Umbilical cord (tissue), 2 donors: Measurements from ENCODE around the gene CPB1. TPM values are rescaled to one million over a fixed set of nuclear protein-coding genes. Genes with fewer than 3 reads are reported as not detected.

Experiments used
- DNase-seq: peaks from one replicate; pipeline ENCODE4 v3.0.0-alpha.2; 2015; ENCODE audit warnings: low spot score
- total RNA-seq: library from RNA; depleted of rRNA; stranded (reverse); fragments of >200 nt; gene quantifications from one replicate; pipeline ENCODE4 v1.2.3, GENCODE V29; 2014; ENCODE audit warnings: low replicate concordance; ENCODE audit not compliant: insufficient read depth

Gene CPB1
- total RNA-seq, 1 donor from 2014 or later = 4.6 TPM

DNA sequence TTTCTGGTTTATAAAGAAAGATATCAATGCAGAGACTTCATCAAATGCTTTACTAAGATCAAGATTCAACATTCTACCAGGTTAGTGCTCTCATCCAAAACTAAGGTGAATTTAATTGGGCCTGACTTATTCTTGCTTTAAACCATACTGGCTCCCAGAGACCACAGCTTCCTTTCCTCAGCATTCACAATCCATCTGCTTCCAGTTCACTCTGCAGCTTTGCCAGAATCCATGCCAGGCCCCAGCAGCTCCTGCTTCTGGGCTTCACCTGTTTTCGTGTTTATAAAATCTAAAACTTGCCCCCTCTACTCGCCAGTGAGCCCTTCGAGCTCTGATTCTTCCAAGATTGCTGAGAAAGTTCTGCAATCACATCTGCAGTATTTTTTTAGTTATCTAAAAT is 2.3 kb downstream of the CPB1 start:
- no peak for DNase-seq

DNA sequence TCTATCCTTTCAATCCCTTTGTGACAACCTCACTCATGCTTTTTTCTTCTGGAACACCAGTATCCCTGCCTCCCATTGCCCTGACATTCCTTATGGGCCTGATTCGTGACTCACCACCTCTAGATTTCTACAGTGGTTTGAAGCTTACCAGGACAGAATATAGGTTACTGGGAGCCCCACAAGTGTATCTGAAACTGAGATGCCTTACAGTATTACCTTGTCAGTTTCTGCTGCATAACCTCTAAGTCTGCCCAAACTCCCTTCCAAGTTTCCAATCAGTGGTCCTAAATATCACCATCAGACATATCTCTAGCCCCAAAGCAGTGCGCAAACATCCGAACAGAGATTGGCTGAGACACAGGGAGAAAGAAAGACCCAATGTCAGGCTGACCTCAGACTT is 5.6 kb downstream of the CPB1 start:
- DNase-seq = no peak

DNA sequence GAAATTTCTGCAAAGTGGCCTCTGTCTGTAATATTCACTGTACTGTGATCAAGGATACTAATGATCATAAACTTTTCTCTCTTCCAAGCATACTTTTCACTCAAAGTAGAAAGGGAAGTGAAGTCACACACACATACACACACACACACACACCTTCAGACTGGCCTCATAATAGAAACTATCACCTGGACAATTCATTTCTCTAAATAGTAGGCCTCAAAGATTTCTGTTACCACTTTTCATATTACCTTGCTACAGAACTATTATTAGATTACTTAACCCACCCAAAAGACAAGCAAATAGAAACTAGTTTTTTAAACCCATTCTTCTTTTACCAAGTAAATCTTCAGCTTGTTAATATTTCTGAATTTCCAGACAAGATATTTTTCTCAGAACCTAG is 12.2 kb downstream of the CPB1 start:
- no peak for DNase-seq

DNA sequence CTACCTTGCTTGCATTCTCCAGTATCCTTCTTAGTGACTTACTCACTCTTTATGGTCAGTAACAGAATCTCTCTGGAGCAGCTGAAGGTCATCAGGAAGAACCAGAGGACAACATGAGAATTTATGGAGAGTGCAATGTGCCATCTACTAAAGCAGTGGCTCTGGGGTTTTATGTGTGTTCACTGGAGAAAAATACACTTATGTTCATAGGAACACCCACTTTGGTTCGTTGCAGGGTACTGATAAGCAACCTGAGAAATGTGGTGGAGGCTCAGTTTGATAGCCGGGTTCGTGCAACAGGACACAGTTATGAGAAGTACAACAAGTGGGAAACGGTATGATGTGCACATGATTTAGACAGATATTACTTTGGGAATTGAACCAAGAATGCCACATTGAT is 12.8 kb downstream of the CPB1 start:
- DNase-seq = no peak

DNA sequence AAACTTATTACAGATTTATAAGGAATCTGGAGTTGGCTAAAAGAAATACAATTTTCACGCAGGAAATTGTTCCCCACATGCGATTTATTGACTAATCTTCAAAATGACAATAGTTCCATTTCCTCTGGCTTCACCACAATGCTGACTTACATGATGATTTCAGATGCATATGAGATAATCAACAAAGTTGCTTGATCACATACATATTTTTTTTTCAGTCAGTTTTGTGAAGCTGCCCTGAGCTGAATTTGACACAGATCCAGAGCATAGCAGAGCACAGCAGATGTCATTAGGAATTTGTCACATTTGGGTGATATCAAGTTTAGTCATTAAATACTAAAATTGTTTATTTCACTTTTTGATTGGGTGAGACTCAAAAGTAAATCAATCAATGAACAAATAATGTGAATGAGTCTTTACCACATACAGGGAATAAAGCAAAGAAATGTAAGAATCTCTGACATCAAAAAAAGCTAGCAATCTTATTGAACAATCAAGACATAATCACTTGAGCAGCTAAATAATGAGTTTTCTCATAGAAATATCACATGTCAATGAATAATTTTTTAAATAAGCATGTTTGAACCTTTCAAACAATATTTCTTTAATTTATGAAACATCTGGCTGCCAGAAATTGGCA is 18.3 kb downstream of the CPB1 start:
- DNase-seq = no peak

DNA sequence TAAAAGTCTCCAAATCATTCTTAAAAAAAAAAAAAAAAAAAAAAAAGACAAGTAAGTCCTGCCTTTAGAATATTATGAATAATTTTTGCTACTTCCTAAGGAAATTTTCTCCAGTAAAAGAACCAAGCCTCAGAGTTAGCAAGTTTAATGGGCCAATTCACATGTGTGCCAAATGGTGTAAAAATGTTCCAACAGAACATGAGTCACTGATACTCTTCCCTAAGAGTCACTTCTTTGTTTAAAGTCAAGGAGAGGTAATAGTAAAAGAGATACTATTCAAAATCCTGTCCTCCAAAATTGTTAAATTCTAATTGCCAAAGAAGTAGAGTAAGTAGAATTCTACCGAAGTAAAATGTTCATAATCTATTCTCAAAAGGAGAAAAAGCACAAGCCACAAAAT is 19.7 kb downstream of the CPB1 start:
- no peak for DNase-seq

DNA sequence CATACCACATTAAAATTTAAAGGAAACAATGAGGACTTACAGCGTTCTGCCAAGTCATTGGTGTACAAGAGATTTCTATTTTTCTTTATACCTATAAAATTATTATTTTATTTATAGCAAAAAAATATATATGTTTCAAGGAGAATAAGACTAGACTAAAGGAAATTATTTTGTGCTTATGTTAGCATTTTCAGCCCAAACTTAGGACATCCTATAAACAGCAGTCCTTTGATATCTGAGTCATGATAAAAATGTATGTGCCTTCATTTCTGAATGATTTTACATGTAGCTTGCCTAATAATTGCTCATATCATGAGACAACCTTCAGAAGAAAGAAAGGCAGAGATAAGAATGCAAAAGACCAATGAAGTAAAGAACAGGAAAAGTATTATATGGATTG is 20.8 kb downstream of the CPB1 start:
- DNase-seq = no peak

DNA sequence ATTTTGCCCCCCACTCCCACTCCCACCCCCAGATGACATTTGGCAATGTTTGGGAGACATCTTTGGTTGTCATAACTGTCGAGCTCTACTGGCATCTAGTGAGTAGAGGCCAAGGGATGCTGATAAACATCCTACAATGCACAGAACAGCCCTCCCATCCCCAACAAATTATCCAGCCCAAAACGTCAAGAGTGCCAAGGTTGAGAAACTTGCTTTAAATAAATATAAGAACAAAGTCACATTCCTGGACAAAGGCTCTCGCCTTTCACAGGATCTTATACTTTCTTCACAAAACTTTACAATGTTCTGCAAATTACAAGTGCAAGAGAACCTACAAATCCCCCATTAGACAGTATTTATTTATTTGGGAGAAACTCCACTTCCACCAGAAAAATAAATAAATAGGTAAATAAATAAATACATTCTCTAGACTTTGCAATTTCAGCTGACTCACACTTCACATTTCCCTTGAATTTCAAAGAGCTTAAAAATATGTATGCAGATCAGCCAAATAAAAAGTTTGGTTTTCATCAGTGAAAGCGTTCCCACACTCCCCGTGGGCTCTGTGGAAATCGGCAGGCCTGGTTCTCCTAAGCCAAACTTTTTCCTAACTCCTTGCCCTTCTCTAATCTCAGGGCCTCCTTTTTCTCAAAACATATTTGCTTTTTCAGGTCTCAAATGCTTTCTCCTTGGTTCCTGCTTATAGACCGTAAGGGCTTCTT is 24.8 kb downstream of the CPB1 start:
- peak; percentile 20 for DNase-seq

DNA sequence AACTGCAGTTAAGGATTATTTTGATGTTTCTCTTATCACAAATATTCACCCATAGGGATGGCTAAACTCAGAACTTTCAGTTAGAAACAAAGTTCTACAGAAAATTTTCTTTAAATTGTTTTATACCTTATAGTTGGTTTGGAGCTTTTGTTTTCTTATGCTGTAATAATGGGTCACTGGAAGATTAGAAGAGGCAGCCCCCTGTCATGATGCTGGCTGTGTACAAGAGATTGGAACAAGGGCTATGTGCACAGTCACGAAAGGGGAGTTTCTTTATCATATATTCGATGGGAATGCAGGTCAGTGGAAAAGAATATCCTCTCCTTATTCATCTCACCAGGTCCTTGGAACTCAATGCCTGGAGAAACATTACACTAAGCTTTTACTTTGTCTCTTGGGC is 25.5 kb downstream of the CPB1 start:
- DNase-seq = no peak

DNA sequence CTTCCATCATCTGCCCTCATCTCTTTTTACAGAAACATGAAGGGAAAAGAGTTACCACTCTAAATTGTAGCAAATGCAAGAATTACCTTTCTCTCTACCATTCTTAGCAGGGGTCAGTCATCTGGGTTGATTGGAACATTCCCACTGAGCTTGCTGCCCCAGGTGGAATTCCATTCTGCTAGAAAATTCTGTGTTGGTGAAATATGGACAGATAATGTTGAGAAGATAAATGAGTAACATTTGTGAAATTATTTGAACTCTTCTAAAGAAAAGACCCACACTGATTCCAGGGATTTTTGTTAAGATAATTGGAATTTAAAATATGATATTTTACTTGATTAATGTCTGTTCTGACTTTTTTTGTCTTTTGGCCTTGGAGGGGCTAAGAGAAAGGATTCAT is 26.4 kb downstream of the CPB1 start:
- DNase-seq = no peak

DNA sequence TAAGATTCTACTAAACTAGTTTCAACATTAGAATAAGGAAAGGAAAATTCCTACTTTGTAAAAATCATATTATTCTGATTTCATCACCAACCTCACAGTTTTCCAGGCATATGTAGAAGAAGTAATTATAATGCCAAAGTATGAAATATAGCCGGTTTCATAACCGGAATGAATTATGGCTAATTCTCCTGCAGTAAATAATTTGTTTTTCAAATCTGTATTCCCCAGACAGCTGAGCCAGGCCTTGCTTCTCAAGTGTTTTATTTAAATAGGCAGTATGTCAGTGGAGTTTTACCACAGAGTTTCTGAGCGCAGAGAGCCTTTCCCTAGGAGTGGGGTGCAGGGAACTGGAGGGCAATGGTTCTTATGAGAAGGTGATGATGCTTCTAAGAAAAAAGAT is 28.8 kb downstream of the CPB1 start:
- no peak for DNase-seq

DNA sequence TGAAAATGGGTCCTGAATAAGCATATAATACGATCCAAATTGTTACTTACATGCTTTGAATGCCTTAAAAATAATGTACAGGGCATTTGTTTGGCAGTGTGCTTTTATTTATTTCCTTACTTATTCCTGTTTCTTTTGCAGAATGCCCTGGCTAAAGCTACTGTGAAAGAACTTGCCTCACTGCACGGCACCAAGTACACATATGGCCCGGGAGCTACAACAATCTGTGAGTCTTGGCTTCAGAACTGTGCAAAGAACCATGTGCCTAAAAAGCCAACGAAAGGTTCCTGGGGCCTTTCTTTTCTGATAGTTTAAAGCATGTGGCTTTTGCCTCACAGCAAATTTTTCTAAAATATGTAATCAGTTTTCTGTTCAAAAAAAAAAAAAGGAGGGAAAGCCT is 29.7 kb downstream of the CPB1 start:
- DNase-seq = no peak

DNA sequence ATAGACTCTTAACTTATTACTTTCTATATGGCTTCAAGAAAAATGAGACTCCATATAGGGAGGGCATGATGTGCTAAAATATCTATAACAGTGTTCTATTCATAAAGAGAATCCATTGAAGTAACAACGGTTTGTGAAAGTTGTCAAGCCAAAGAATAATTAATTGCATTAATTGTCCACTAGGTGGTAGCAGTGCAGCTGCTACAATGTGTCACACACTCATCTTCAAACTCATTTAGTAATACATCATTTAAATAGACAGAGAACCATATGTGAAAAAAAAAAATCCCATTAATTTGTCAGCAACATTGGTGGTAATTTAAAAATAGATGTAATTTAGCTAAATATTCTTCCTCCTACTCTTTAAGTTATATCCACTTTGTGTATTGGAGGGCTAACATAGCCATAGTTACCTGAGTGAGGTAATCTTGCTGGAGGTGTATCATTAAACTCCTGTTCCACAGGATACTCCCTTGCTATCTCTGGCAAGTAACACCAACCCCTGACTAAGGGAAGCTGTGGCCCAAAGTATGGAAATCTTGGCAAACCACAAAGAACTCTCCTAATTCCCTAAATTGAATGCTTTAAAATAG is 33.8 kb downstream of the CPB1 start:
- DNase-seq = peak; percentile 27

DNA sequence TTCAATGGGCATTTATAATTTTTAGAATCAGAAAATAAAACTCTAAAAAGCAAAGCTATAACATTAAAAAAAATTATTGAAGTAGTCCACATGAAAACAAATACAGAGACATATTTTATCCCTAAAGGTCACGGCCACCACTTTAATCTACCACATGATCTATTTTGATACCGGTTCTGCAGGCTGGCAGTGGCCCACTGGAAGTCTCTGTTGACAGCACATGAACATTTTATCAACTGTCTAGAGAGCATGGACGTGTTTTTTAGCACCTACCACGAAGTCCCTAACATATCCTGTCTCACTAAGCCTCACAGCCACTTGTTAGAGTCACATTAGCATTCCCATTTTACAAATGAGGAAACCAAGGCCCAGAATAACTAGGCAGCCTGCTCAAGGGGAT is 35.7 kb downstream of the CPB1 start:
- no peak for DNase-seq

DNA sequence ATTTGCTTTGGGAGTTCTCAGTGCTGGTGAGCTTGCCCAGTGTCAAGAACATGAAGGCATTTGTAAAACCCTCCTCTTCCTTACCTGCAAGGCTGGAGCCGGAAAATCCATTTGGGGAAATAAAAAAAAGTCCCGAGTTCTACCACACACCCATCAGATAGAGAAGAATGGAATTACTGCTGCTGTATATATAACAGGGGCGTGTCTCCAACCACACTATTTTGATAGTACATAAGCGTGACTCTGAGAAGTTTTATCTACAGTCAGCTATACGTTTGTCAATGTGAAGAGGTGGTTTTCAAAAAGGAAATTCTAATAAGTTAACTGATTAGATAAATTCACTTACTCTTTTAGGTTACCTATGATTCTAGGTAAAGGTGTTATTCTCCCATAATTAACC is 36.2 kb downstream of the CPB1 start:
- DNase-seq = no peak

DNA sequence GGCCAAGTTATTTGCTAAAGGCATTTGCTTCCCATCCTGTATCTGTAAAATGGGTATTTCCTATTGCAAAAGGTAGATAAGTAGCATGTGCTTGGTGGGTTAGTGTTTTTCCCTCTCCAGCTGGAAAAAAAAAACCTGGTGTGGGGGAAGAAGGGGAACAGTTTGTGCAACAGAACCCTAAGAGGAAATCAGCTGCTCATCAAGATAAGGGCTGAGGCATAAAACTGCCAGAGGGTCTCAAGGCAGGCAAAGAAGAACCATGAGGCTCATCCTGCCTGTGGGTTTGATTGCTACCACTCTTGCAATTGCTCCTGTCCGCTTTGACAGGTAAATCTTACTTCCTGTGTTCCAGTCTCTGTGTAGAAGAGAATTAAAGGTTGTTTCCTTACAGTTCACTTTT is 37.4 kb downstream of the CPB1 start, which contains the start of gene CPA3:
Gene CPA3 (plus strand): TSS at position 248 of the 400 bp plus-strand sequence. CDS start 12 bp downstream, at position 260.
- no peak for DNase-seq

DNA sequence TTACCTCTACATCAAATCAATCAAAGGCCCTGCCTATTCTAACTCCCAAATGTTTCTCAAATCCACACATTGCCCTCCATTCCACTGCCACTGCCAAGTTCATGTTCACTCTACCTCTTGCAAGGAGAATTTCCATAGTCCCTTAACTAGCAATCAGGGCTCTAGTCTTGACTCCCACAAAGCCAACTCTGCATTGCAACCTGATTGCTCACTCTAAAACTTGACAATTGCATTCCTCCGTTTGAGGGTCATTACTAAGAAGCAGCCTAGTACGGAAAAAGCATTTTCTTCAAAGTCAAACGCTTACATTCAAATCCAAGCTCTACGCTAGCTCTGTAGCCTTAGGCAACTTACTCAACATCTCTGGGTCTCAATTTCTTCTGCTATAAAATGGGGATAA is 38.6 kb downstream of the CPB1 start:
- no peak for DNase-seq

DNA sequence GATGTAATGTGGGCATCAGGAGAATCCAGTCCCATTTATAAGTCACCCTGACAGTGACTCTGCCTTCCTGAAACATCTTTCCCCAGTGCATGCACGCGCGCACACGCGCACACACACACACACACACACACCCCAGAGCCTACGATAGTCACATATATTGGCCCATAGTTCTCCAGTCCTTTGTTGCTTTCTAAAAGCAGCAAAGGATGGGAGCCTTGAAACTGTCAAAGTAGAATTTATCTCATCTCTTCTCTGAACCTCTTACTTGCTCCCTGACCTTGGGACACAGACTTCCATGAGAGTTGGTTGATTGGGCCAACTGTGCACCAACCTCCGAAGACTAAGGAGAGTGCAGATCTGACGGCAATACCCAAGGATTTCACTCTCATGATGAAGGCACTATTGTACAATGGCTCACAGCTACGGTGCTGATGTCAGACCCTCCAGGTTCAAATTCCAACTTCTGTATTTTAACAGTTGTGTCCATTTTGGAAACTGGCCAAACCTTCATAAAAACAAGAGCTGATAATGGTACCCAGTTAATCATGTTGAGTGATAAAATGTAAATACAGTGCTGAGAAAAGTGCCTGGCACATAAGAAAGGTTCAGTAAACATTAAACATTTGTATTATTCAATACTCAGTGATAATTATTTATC is 45.8 kb downstream of the CPB1 start:
- no peak for DNase-seq

DNA sequence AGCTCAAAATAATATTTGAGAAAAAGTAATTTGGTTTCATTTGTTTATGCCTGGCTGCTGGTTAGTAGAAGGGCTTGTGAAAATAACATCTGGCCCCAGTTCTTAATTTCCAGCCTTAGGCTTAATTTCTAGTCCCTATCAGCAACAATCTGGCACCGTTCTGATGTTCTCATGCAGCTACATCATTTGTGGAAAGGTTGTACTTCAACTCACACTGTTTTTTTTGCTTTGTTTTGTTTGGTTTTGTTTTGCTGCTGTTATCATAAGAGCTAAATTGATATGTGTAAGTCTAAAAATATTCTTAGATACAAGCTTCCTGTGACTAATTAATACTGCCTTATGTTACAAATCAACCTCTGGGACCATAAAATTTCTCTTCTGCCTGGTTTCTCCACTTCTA is 46.4 kb downstream of the CPB1 start:
- DNase-seq = no peak

DNA sequence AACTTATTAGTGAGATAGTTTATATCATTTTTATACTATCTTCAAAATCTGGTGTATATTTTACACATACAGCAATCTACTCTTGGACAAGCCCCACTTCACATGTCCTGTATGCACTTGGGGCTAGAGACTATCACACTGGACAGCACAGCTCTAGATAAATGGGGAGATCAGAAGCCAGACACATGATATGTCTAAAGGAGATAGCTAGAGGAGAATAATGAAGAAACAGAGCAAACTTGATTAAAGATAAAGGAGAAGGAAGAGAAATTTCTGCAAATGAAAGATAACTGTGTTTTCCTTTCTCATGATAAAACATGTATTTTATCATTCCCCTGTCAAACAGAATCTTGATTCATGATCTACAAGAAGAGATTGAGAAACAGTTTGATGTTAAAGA is 50.5 kb downstream of the CPB1 start:
- DNase-seq = no peak

DNA sequence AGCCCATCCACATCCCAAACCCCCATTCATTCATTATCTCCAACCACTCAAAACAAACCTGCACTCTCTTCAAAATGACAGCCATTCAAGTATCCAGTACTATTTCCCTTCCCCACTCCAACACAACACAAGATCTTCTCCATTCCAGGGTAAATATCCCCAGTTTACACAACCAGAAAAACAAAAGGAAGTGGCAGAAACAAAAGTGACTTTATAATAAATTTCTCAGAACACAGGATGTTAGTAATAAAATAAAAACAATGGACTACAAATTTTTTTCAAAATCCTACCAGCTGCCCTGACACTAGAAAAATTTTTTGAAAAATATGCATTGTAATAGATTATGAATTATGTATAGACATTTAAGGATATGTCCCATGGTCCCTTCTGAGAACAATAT is 51.6 kb downstream of the CPB1 start:
- no peak for DNase-seq

DNA sequence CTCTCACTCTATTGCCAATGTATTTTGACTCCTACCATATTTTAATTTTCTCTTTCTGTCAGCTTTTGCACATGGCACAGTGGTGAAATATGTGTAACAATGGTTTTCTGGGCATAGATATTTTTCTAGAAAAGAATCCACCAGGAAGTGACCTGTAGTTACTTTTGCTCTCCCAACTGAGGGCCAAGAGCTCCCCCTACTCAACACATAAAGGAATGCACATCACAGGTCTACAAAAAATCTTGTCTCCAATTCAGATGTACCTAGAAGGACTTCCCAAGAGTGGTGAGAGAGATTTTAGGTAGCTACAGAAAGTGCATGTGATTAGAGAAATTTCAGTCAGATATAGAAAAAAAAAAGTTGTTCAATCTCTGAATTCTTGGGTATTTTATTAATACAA is 53.1 kb downstream of the CPB1 start:
- DNase-seq = no peak

DNA sequence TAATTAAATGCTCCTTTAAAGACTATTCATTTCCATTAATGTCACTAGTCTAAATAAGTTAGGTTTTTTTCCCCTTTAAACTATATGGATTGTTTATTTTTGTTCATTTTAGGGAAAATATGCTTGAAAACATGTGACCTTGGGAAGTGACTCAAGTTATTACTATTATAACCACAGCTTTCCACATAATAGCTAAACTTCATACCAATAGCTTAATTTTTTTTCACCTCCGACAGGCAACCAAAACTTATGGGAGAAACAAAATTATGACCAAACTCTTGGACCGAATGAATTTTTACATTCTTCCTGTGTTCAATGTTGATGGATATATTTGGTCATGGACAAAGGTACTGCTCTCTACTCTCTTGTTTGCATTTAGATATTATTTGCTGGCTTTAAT is 53.7 kb downstream of the CPB1 start:
- DNase-seq = no peak
